DMS153 treated with DMSO at 0.1 percent for 48 hours (cell line): Measurements from ENCODE around the gene TRMT2A.

Experiments
- DNase-seq: peaks from one replicate; lab custom pipeline; 2025; ENCODE audit not compliant: unreplicated experiment; lab: John Stamatoyannopoulos, UW

TRMT2A gene

GRCh38 chr22:20123366-20124082 lies 6.5 kb upstream of the TRMT2A start:
- no peak for DNase-seq

- no peak for DNase-seq
Observed at GRCh38 chr22:20121856-20122415, 4.9 kb upstream of the TRMT2A start.

- DNase-seq = no peak
Observed at GRCh38 chr22:20118300-20119020, 1.4 kb upstream of the TRMT2A start.

- peak; percentile 41 for DNase-seq
Observed at GRCh38 chr22:20117633-20118299, 740 bp upstream of the TRMT2A start.

- no peak for DNase-seq
Observed at GRCh38 chr22:20116376-20116950, 563 bp downstream of the TRMT2A start.

GRCh38 chr22:20115691-20116375 lies 1.2 kb downstream of the TRMT2A start, which contains the start of gene RANBP1:
Gene RANBP1, plus strand, starts transcription at chr22:20116104. Its CDS starts 81 bp downstream, at chr22:20116185.
- DNase-seq = no peak

- no peak for DNase-seq
Observed at GRCh38 chr22:20114506-20115475, 2.2 kb downstream of the TRMT2A start.

GRCh38 chr22:20113551-20114310 lies 3.3 kb downstream of the TRMT2A start:
- DNase-seq = no peak

- DNase-seq = no peak
Observed at GRCh38 chr22:20112623-20113511, 4.2 kb downstream of the TRMT2A start.

- no peak for DNase-seq
Observed at GRCh38 chr22:20111689-20112622, 5.1 kb downstream of the TRMT2A start.

- no peak for DNase-seq
Observed at GRCh38 chr22:20111045-20111688, 5.9 kb downstream of the TRMT2A start.

- no peak for DNase-seq
Observed at GRCh38 chr22:20110359-20110985, 6.6 kb downstream of the TRMT2A start.

- no peak for DNase-seq
Observed at GRCh38 chr22:20109411-20110358, 7.3 kb downstream of the TRMT2A start.

- DNase-seq = no peak
Observed at GRCh38 chr22:20108757-20109230, 8.2 kb downstream of the TRMT2A start.
